ENCODE data around the gene EBPL. TPM values are rescaled to one million over a fixed set of nuclear protein-coding genes. Genes with fewer than 3 reads are reported as not detected.
"Not testable (repeated sequence)": the region's sequence is repeated elsewhere in the genome, so short reads cannot be mapped to it uniquely, and the experiment has no call there.

Gene EBPL
- total RNA-seq (2014; rRNA removed; shearing (Covaris generic)): 147 and 152 TPM in 2 replicates
- polyA plus RNA-seq (2015; cell fraction: cytosol; rRNA removed): 125 and 130 TPM in 2 replicates
- 48.7 and 49.2 TPM in 2 replicates for polyA plus RNA-seq (2015; cell fraction: nucleus; rRNA removed)

DNA sequence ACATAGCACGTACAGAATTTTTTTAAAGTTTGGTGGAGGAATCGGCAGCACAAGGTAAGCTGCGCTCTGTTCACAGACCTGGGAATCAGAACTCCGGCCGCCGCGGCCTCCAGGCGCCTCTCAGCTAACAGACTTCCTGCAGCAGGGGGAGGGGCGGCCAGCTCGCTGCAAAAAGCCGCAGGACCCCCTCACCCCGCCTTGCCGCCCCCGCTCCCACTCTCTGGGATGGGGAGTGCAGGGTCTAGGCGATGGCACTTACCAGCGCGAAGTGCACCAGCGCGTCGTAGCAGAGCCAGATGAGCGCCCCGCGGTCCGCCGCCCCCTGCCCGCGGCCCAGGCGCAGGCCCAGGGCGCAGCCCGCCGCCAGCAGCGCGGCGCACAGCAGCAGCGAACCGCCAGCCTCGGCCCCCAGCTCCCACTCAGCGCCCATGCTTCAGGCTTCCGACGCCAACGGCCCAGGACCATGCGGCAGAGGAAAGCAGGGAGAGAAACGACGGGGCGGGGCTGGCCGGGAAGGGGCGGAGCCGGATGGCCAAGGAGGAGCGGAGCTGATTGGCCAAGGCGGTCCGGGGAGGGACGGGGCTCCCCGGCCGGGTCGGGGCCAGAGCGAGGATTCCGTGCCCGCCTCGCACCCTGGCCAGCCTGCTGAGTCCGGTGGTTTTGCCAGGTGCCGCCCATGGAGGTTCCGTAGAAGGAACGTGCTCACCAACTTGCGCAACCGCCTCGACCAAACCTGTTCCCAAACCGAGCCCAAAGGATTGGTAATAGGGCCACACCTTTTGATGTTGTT lies at the start of gene EBPL:
TSS of gene EBPL (minus strand) at position 492 of the 790 bp plus-strand sequence. CDS start at position 430, 62 bp downstream.
- peak; percentile 92 for DNase-seq (ENCODE audit: low read depth)

DNA sequence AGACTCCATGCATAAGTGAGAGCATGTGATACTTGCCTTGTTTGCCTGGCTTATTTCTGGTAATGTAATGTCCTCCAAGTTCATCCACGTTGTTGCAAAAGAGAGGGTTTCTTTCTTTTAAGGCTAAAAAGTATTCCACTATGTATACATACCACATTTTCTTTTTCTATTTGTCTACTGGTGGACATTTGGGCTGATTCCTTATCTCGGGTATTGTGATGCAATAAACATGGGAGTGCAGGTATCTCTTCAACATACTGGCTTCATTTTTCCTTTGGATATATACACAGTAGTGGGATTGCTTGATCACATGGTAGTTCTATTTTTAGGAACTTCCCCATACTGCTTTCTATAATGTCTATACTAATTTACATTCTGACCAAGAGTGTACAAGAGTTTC lies 49.6 kb upstream of the EBPL start:
- no peak for DNase-seq (ENCODE audit: low read depth)

DNA sequence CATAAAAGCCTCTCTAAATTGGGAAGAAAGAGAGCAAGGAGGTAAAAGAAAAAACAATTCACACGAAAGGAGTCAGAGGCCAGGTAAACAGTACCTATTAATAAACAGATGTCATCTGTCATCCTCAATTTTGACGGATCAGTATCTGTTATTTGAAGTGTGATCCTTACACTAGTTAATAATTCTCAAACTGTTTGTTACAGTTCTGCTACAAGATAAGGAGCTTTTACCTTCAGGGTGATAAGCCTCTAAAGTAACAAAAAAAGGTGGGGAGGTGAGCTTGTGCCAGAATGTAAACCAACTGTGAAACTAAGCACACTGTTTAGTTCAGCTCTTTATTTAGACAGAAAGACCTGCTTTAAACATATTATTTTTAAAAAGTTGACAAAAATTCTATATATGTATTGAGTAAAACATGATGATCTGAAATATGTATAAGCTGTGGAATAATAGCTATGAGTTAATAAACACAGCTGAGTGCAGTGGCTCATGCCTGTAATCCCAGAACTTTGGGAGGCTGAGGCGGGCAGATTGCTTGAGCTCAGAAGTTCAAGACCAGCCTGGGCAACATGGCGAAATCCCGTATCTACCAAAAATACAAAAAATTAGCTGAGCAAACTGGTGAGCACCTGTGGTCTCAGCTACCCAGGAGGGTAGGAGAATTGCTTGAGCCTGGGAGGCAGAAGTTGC lies 48.4 kb upstream of the EBPL start:
- DNase-seq (ENCODE audit: low read depth): no peak

DNA sequence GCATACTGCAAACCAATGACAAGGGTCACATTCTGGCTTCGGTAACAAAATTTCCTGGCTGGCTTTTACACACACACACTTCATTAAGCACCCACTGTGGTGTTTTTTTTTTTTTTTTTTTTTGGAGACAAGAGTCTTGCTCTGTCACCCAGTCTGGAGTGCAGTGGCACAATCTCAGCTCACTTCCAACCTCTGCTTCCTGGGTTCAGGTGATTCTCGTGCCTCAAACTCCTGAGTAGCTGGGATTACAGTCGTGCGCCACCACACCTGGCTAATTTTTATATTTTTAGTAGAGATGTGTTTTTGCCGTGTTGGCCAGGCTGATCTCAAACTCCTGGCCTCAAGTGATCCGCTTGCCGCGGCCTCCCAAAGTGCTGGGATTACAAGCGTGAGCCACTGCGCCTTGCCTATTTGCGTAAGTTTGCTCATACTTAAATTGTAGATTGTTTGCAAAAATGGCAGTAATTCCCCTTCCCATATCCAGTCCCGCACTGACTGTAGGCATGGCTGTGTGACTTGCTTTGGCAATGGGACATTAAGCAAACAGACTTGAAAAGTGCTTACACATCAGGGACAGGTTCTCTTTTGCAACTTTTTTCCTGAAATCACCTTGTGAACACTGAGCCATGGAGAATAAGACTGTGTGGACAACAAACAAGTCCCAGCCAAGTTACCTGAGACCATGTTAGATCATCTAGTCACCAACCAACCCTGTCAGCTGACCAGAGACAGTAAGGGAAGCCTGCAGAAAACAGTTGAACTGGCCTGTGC lies 42.1 kb upstream of the EBPL start:
- DNase-seq (ENCODE audit: low read depth): no peak

DNA sequence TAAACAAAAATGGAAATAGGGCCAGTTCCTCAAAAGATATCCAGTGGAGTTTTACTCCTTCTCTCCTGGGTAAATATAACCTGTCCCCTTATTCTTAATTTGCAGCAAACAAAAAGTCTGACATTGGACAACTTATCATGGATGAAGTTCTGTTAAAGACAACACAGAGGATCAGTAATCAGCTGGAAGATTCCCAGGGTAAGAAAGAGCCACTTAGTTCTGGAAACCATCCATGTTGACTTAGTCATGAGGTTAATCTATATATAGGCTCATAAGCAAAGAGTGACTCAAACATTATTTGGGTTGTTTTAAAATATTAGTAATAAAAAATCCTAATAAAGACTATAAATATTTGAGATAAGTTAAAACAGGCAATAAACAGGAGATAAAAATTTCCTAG lies 40.5 kb upstream of the EBPL start:
- peak; percentile 27 for DNase-seq (ENCODE audit: low read depth)

DNA sequence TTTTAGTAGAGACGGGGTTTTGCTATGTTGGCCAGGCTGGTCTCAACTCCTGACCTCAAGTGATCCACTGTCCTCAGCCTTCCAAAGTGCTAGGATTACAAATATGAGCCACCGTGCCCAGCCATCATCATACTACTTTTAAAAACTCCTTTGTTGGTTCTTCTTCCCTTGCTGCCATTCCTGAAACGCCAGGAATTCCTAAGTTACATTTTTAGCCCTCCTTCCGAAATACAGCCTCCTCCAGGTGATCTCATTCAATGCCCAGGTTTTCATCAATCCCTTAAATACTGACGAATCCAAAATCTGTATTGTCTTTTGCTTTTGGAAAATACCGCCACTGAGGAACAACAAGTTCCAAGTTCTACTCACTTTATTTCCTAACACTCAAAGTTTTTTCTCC lies 25.3 kb upstream of the EBPL start:
- no peak for DNase-seq (ENCODE audit: low read depth)

DNA sequence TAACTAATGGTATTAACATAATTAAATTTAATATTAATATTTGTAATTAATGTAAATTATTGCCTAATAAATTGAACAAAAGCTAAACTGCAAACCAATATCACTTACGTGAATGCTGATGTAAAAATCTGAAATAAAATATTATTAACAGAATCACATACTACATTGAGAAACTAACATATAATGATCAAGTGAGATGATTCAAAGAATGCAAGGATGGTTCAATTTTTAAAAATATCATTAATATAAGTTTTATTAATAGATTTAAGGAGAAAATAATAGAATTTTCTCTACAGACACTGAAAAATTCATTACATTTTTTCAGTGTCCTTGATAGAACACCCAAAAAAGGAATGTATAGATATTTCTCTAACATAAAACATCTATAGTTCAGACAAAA lies 23.5 kb upstream of the EBPL start:
- no peak for DNase-seq (ENCODE audit: low read depth)

DNA sequence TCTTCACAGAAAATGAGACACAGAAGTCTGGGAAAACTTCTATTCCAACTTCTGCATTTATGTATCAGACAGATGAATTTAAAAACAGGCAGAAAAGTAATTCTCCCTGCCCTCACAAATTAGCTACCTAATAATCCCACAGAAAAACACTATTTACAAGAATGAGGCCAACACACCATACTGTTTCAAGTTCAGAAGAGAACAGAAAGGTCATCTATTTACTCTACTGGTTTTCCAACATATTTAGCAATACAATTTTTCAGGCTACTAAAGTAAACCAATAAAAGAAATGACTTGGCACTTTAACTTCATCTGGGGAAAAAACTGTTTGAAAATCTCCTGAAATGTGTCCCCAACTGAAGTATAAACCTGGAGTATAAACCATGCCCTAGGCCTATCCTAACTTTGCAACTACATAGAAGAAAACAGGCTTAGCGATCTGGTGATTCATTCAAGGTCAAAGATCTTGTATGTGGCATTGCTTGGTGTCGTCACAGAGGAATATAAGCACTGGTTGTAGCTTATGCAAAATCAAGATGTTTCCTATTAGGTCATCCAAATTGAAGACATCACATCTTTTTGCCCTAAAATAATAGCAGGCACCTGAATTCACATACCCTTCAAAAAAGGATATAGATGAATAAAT lies 20.1 kb upstream of the EBPL start:
- DNase-seq (ENCODE audit: low read depth): peak; percentile 40

DNA sequence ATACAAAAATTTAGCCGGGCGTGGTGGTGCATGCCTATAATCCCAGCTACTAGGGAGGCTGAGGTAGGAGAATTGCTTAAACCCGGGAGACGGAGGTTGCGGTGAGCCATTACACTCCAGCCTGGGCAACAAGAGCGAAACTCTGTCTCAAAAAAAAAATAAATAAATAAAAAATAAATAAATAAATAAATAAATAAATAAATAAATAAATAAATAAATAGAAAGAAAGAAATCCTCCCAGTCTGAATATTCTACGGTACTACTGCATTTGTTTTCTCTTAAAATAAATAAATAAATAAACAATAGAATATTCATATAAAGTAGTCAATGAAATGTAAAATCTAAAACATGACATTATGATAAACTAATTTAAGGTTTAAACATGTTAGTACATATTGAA lies 13.0 kb upstream of the EBPL start:
- DNase-seq (ENCODE audit: low read depth): not testable (repeated sequence)

DNA sequence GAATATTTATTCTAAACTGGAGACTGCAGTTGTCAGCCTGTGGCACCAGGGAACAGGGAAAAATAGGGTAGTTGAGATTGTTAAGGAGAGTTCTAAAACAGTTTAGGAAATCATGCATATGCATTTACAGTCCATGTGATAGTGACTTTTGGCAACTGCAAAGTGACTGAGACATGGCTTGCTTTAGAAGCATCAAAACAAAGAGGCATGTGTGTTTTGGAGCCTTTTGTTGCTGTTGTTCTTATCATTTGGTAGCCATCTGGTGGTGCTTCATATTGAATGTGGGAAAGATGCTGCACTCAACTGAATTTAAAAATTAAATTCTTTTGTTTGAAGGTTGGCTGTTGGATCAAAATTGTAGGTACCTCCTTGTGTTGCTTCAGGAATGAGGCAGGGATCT lies 10.2 kb upstream of the EBPL start:
- no peak for DNase-seq (ENCODE audit: low read depth)

DNA sequence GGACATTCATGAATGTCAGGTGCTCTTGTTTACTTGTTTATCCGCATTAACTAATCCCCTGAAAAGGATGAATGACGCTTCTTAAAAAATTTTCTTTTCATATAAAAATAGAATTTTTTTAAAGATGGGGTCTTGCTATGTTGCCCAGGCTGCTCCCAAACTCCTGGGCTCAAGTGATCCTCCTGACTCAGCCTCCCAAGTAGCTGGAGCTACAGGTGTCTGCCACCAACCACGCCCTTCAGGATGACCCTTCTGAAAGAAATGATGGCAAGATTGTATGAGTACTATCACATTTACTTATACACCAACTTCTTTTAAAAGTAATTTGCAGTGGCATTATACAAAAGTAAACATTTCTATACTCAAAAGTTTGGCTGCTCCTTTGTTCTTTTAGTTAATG lies 6.2 kb upstream of the EBPL start:
- no peak for DNase-seq (ENCODE audit: low read depth)

DNA sequence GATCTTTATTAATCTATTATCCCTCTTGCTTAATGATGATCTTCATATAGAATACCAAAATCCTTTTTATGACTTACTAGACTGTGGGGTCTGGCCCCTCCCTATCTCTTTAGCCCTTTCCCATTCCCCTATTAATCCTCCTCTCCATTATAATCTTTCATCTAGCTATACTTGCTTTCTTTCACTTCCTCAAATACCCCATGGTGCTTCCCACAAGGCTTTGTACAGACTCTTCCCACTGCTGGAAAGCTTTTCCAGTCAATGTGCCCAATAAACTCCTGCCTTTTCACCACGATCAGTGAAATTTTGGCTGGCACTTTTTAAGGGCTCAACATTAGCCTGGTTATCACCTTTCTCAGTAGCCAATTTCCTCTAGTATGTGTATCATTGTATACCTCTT lies 3.2 kb upstream of the EBPL start:
- no peak for DNase-seq (ENCODE audit: low read depth)

DNA sequence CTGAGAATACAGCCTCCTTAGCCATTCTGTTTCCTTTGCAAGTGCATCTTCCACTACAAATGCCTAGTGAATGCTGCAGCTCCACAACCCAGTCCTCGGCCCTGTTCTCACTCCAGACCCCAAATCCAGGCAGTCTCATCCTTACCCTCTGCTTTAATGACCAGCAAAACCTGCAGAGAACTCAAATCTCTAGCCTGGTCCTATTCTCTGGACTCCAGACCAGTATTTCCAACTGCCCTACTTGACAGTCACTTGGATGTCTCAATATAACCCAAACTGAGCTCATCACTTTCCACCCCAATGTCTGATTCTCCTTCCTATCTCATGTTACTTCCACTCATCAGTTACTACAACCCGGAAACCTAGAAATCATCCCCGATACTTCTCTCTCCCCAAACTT lies 2.6 kb upstream of the EBPL start:
- DNase-seq (ENCODE audit: low read depth): no peak

DNA sequence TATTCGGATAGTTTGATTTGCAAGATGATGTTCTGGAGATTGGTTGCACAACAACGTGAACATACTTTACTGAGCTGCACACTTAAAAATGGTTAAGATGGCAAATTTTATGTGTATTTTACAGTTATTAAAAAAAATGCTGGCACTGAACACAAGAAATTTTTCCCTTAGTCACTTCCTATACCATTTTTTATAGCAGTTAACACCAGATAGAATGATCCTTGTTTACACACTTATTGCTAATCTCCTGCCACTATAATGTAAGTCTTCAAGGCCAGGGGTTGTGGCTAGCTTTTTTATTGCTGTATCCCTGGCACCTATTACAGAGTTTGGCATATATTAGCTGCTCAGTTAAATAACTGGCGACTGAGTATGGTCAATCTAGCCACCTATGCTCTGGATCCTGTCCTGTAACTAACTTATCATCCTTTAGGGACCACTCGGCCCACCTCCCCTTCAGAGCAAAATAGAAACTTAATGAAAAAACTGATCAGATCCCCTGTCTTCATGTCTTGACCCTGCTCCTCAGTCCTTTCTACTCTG lies 2.0 kb upstream of the EBPL start:
- DNase-seq (ENCODE audit: low read depth): peak; percentile 27

DNA sequence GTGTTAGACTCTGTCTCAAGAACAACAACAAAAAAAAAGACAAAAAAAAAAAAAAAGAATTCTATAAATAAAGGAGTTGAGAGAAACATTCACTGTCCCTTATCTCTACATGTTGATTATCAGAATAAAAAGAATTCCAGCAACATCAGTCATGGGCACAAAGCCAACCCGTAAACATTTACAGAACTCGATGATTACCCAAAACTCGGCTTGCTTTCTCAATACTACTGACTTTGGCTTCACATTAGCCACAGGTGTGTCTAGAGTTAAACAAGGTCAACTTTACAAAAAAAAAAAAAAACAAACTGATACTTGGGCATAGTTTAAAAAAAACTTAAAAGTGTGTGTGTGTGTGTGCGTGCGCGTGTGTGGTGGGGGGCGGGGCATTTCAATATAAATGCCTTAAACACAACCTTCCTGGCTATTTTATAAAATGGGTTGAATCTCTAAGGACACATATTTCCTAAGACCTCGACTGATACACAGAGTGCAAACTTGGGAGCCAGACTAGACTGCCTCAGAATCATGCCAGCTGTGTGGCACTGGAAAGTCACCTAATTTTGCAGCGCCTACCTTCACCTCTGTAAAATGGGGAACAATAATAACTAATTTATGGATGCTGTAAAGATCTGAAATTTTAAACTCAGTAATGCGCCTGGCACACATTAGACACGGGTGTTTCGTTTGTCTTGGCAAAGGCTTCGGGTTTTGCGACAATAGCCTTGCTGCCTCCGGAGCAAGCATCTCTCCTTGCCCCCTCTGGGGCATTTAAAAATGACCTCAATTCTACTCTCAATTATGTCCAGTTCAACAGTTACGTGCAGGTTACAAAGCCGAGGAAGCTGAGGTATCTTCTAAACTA lies 922 bp downstream of the EBPL start:
- no peak for DNase-seq (ENCODE audit: low read depth)

DNA sequence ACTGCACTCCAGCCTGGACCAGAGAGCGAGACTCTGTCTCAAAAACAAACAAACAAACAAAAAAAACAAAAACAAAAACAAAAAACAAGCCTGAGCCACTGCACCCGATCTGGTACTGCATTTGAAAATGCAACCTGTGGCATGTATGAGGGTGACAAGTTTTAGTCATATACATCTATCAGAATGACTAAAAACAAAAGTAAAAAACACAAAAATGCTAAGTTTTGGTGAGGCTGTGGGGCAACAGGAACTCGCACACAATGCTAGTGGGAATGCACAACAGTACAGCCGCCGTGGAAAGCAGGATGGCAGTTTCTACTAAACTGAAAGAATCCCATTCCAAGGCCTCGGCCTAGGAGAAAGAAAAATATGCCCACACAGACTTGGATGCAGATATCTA lies 7.8 kb downstream of the EBPL start:
- DNase-seq (ENCODE audit: low read depth): no peak

DNA sequence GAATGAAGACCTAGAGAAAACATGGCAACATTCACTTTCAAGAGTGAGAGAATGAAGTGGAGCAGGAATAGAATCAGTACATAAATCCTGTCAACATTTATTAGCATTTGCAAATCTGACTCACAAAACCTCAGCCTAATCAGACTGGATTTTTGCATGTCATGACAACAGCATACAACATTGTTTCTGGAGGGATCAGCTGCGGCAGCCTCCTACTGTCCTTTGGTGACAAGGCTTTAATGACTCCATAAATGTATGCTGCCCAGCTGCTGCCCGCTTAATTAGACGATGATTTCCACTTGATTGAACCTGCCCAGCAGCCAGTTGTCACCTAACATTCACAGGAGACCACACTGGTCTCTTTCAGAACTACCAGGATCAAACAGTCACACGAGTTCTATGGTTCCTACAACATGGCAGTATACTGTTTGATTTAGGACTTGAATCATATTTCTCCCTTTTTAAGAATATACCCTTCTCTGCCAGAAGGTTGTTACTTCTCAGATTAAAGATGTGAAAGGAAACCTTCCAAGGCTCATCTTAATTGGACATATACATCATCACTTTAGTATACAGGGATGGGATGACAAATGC lies 9.3 kb downstream of the EBPL start:
- DNase-seq (ENCODE audit: low read depth): no peak

DNA sequence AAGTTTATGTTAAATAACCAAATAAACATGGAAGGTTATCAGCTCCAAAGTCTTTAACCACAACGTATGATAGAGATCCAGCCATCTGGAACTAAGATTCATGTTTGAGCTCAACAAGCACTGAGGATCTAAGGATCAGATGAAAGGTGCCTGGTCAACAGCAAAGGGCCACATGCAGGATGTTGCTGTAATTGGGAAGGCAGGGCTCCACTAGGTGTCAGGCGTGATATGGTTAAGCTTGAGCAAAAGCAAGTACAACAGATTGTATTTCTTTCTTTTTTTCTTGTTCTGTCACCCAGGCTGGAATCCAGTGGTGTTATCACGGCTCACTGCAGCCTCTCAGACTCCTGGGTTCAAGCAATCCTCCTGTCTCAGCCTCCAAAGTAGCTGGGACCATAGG lies 12.0 kb downstream of the EBPL start:
- no peak for DNase-seq (ENCODE audit: low read depth)

DNA sequence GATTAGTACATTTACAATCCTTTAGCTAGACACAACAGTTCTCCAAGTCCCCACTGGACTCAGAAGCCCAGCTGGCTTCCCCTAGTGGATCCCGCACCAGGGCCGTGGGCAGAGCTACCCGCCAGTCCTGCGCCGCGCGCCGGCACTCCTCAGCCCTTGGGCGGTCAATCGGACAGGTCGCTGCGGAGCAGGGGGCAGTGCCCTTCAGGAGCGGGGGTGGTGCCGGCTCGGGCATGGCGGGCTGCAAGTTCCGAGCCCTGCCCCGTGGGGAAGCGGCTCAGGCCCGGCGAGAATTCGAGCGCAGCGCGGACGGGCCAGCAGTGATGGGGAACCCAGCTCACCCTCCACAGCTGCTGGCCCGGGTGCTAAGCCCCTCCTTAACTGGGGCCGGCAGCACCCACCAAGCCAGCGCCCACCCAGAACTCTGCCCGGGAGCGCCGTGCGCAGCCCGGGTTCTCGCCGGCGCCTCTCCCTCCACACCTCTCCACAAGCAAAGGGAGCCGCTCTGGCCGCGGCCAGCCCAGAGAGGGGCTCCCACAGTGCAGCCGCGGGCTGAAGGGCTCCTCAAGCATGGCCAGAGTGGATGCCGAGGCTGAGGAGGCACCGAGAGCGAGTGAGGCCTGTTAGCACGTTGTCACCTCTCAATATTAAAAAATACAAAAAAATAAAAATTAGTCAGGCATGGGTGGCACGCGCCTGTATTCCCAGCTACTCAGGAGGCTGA lies 12.9 kb downstream of the EBPL start:
- no peak for DNase-seq (ENCODE audit: low read depth)

All from HT1080 (cell line).